ENCODE measurements around the gene CEP83.

The CEP83 gene

GRCh38 chr12:94266796-94267536 is 192.7 kb downstream of the CEP83 start:
- no peak for DNase-seq

- DNase-seq, result no peak
Measured at GRCh38 chr12:94265966-94266745, 193.5 kb downstream of the CEP83 start.

- DNase-seq, result no peak
Measured at GRCh38 chr12:94265539-94265938, 194.1 kb downstream of the CEP83 start.

- DNase-seq, result no peak
Measured at GRCh38 chr12:94264736-94265485, 194.8 kb downstream of the CEP83 start.

- DNase-seq, result no peak
Measured at GRCh38 chr12:94263905-94264561, 195.6 kb downstream of the CEP83 start.

- DNase-seq, result peak; percentile 69
Measured at GRCh38 chr12:94263011-94263811, 196.5 kb downstream of the CEP83 start.

- DNase-seq, result peak; percentile 74
Measured at GRCh38 chr12:94262228-94263010, 197.2 kb downstream of the CEP83 start.

- no peak for DNase-seq
Measured at GRCh38 chr12:94261786-94262185, 197.9 kb downstream of the CEP83 start.

- no peak for DNase-seq
Measured at GRCh38 chr12:94261119-94261518, 198.5 kb downstream of the CEP83 start.

- no peak for DNase-seq
Measured at GRCh38 chr12:94260717-94261116, 198.9 kb downstream of the CEP83 start.

GRCh38 chr12:94260017-94260416 is 199.7 kb downstream of the CEP83 start:
- no peak for DNase-seq

GRCh38 chr12:94258593-94258992 is 201.1 kb downstream of the CEP83 start:
- DNase-seq, result no peak

All from stimulated activated CD4-positive, alpha-beta T cell treated with anti-CD3 and anti-CD28 coated beads, Interleukin-4, amount 100 ng/mL, for 24 hours (primary cell).